HFFc6 (cell line): ENCODE results near the gene IL1RAPL2. TPM values are rescaled to one million over a fixed set of nuclear protein-coding genes. Genes with fewer than 3 reads are reported as not detected.

Experiments used
- DNase-seq: peaks from one replicate; pipeline ENCODE4 v3.0.0-alpha.2; 2018
- H3K27ac Mint-ChIP-seq: 2 replicates; pipeline ENCODE4 v1.8.0; 2020; ENCODE audit warnings: mild to moderate bottlenecking, mixed read lengths
- H3K27me3 Mint-ChIP-seq: 2 replicates; pipeline ENCODE4 v1.8.0; 2021; ENCODE audit warnings: mild to moderate bottlenecking, moderate library complexity, mixed read lengths; ENCODE audit not compliant: insufficient read depth
- H3K36me3 Mint-ChIP-seq: 2 replicates; pipeline ENCODE4 v1.8.0; 2021; ENCODE audit warnings: low read depth, mixed read lengths
- H3K4me1 Mint-ChIP-seq: 2 replicates; pipeline ENCODE4 v1.8.0; 2020; ENCODE audit warnings: low read depth, mixed read lengths
- H3K4me3 Mint-ChIP-seq: 2 replicates; pipeline ENCODE4 v1.8.0; 2020; ENCODE audit warnings: mild to moderate bottlenecking, moderate library complexity, mixed read lengths
- H3K9me3 Mint-ChIP-seq: 2 replicates; pipeline ENCODE4 v1.8.0; 2020; ENCODE audit warnings: mild to moderate bottlenecking, mixed read lengths
- CTCF ChIP-seq: fragments of 200-600 bp; sonication (generic); IDR thresholded peaks from 2 replicates; pipeline ENCODE4 v1.5.0; 2021; ENCODE audit warnings: antibody characterized with exemption, mild to moderate bottlenecking
- total RNA-seq, 6 experiments: library from RNA; stranded (reverse); fragmentation: NEBNext Ultra II Directional; extraction: Animal tissue kit (Norgen Biotek cat#: 25700); gene quantifications; 2 replicates in 1 of 6; 3 replicates in 5 of 6; pipeline ENCODE4 v1.2.3, GENCODE V29; 2021

The IL1RAPL2 gene
- total RNA-seq, 6 experiments from 2014 or later, result 0.33 TPM; not detected in 5

GRCh38 chrX:104621781-104622180 is 55.8 kb downstream of the IL1RAPL2 start:
- DNase-seq, result no peak
- no peaks in the 10 kb centered on the region for H3K27me3 Mint-ChIP-seq
- no peak for TF ChIP-seq CTCF
- H3K9me3 Mint-ChIP-seq, result peaks cover 11% of the 10 kb centered on the region
- H3K4me1 Mint-ChIP-seq, result no peaks in the 10 kb centered on the region
- H3K27ac Mint-ChIP-seq, result no peak overlapping the region
- H3K36me3 Mint-ChIP-seq, result no peaks in the 10 kb centered on the region
- no peak overlapping the region for H3K4me3 Mint-ChIP-seq

GRCh38 chrX:104641176-104641575 is 75.2 kb downstream of the IL1RAPL2 start:
- TF ChIP-seq CTCF, result no peak
- H3K9me3 Mint-ChIP-seq, result peaks cover 27% of the 10 kb centered on the region; the same call in 1 of the 2 replicates
- H3K27ac Mint-ChIP-seq, result no peak overlapping the region
- H3K4me1 Mint-ChIP-seq, result no peaks in the 10 kb centered on the region
- no peak overlapping the region for H3K4me3 Mint-ChIP-seq
- no peaks in the 10 kb centered on the region for H3K27me3 Mint-ChIP-seq
- H3K36me3 Mint-ChIP-seq, result no peaks in the 10 kb centered on the region
- DNase-seq, result no peak

- H3K27ac Mint-ChIP-seq, result no peak overlapping the region
- no peak for DNase-seq
- no peaks in the 10 kb centered on the region for H3K27me3 Mint-ChIP-seq
- no peaks in the 10 kb centered on the region for H3K36me3 Mint-ChIP-seq
- no peaks in the 10 kb centered on the region for H3K4me1 Mint-ChIP-seq
- H3K4me3 Mint-ChIP-seq, result no peak overlapping the region
- TF ChIP-seq CTCF, result no peak
- peaks cover 9% of the 10 kb centered on the region; the same call in 1 of the 2 replicates for H3K9me3 Mint-ChIP-seq
Observed at GRCh38 chrX:104647084-104647483, 81.1 kb downstream of the IL1RAPL2 start.

- Mint-ChIP-seq H3K36me3 (no peaks in the 10 kb centered on the region), H3K27ac (no peak overlapping the region), H3K9me3 (peaks cover 22% of the 10 kb centered on the region), H3K4me3 (no peak overlapping the region), H3K27me3 (no peaks in the 10 kb centered on the region; the same call in 1 of the 2 replicates), H3K4me1 (no peaks in the 10 kb centered on the region)
- no peak for DNase-seq
- TF ChIP-seq CTCF, result no peak
Observed at GRCh38 chrX:104659005-104659744, 93.2 kb downstream of the IL1RAPL2 start.

GRCh38 chrX:104660092-104660491 is 94.1 kb downstream of the IL1RAPL2 start:
- no peak overlapping the region for H3K4me3 Mint-ChIP-seq
- no peak for TF ChIP-seq CTCF
- H3K4me1 Mint-ChIP-seq, result no peaks in the 10 kb centered on the region
- no peak for DNase-seq
- H3K36me3 Mint-ChIP-seq, result no peaks in the 10 kb centered on the region
- no peaks in the 10 kb centered on the region; the same call in 1 of the 2 replicates for H3K27me3 Mint-ChIP-seq
- H3K9me3 Mint-ChIP-seq, result peaks cover 14% of the 10 kb centered on the region
- no peak overlapping the region for H3K27ac Mint-ChIP-seq
